NCI-H2227 treated with DMSO at 0.1 percent for 48 hours (cell line): ENCODE data around the gene YIPF3.

Experiments
- DNase-seq: peaks from one replicate; lab custom pipeline; 2025; lab: John Stamatoyannopoulos, UW

Gene YIPF3

DNA sequence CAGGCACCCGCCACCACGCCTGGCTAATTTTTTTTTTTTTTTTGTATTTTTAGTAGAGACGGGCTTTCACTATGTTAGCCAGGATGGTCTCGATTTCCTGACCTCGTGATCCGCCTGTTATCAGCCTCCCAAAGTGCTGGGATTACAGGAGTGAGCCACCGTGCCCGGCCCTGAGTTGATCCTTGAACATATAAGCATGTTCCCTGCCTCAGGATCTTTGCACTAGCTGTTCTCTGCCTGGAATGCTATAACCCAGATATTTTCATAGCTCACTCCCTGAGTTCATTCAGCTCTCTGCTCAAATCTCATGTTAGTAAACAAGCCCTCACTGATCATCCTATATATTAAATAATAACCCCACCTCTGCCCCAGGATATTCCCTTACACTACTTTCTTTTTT is 52.4 kb downstream of the YIPF3 start:
- no peak for DNase-seq

- DNase-seq, result no peak
Measured at GRCh38 chr6:43461936-43462335, 54.8 kb downstream of the YIPF3 start.
